PC-9 (cell line): ENCODE data around the gene UST.

Experiments used
- CTCF ChIP-seq: fragments of 200-600 bp; sonication (generic); conservative IDR thresholded peaks from 2 replicates; pipeline ENCODE4 v1.6.1; 2017; ENCODE audit warnings: mixed run types, antibody characterized with exemption, mild to moderate bottlenecking, moderate library complexity
- EZH2 ChIP-seq: fragments of 200-600 bp; sonication (generic); IDR thresholded peaks from 2 replicates; pipeline ENCODE4 v1.8.0; 2017; ENCODE audit warnings: antibody characterized with exemption, low read depth

- TF ChIP-seq CTCF = no peak
- no peak for TF ChIP-seq EZH2
Measured at GRCh38 chr6:149079456-149079855, 332.6 kb downstream of the UST start.
